Measurements from ENCODE around the gene UMAD1.

DNA sequence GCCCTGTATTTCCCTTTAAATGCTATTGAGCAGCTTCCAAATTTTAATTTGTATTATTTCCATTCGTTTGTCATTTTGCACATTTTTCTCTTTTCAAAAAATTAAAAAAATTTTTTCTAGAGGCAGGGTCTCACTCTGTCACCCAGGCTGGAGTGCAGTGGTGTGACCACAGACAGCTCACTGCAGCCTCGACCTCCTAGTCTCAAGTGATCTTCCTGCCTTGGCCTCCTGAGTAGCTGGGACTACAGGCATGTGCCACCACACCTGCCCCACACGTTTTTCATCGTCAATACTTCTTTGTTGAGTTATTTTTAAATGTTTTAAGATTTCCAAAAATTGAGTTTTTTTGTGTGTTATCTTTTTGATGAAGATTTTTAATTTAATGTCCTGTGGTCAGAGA is 73.2 kb downstream of the UMAD1 start:
- TF ChIP-seq, protein P1, sequence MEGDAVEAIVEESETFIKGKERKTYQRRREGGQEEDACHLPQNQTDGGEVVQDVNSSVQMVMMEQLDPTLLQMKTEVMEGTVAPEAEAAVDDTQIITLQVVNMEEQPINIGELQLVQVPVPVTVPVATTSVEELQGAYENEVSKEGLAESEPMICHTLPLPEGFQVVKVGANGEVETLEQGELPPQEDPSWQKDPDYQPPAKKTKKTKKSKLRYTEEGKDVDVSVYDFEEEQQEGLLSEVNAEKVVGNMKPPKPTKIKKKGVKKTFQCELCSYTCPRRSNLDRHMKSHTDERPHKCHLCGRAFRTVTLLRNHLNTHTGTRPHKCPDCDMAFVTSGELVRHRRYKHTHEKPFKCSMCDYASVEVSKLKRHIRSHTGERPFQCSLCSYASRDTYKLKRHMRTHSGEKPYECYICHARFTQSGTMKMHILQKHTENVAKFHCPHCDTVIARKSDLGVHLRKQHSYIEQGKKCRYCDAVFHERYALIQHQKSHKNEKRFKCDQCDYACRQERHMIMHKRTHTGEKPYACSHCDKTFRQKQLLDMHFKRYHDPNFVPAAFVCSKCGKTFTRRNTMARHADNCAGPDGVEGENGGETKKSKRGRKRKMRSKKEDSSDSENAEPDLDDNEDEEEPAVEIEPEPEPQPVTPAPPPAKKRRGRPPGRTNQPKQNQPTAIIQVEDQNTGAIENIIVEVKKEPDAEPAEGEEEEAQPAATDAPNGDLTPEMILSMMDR (IDR thresholded peaks at IDR 0.05; ENCODE audit: extremely low read depth in 1 of 2, insufficient read depth in 1 of 2, low read depth in 1 of 2, low read length in 2 of 2), result no peak
- TF ChIP-seq, protein P2, sequence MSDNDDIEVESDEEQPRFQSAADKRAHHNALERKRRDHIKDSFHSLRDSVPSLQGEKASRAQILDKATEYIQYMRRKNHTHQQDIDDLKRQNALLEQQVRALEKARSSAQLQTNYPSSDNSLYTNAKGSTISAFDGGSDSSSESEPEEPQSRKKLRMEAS (IDR thresholded peaks at IDR 0.05; ENCODE audit: insufficient read depth, insufficient read length), result no peak
- TF ChIP-seq POLR2A (IDR thresholded peaks at IDR 0.05; ENCODE audit: low read depth, low read length) (no peak), FOS (IDR thresholded peaks at IDR 0.05; ENCODE audit: borderline replicate concordance, insufficient read depth, low read length) (no peak)
